ENCODE results near the gene CD300LG.

DNA sequence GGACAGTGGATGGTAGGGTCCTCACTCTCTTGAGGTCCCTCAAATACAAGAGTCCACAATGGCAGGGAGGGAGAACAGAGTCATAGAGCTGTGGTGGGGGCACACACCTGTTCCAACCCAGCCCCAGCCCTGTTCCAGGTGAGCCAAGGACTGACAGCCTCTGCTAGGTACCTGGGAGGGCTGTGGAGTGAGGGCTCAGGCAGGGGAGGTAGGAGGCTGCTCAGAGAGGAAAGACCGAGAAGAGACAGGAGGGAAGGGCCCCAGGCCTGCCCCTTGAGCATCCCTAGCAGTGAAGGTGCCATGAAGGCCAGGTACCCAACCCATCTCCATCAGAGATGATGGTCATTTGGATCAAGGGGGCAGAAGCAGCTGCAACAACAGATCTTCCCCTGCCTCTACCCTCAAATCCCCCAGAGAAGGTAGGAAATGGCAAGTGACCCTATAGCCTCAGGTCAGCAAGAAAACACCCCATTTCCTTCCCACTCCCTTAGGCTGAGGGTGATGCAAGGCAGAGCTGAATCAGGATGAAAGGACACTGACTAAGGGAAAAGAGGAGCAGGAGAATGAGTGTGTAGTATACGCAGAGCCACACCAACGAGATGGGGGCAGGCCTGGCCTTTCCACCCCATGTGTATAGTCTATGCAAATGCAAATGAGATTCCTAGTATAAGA lies 28.6 kb downstream of the CD300LG start:
- TF ChIP-seq, protein P1, sequence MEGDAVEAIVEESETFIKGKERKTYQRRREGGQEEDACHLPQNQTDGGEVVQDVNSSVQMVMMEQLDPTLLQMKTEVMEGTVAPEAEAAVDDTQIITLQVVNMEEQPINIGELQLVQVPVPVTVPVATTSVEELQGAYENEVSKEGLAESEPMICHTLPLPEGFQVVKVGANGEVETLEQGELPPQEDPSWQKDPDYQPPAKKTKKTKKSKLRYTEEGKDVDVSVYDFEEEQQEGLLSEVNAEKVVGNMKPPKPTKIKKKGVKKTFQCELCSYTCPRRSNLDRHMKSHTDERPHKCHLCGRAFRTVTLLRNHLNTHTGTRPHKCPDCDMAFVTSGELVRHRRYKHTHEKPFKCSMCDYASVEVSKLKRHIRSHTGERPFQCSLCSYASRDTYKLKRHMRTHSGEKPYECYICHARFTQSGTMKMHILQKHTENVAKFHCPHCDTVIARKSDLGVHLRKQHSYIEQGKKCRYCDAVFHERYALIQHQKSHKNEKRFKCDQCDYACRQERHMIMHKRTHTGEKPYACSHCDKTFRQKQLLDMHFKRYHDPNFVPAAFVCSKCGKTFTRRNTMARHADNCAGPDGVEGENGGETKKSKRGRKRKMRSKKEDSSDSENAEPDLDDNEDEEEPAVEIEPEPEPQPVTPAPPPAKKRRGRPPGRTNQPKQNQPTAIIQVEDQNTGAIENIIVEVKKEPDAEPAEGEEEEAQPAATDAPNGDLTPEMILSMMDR (conservative IDR thresholded peaks at IDR 0.05; ENCODE audit: low read length) = no peak
- TF ChIP-seq EZH2phosphoT487 (IDR thresholded peaks at IDR 0.05; ENCODE audit: borderline replicate concordance, low read depth, low read length) = no peak

Data from OCI-LY7 (cell line).